Epithelial cell of esophagus (primary cell): ENCODE data around the gene PLS3.

ENCODE experiments used
- DNase-seq: peaks from one replicate; pipeline ENCODE4 v3.0.0; 2010; ENCODE audit warnings: low read depth
- H3K4me3 ChIP-seq: 2 replicates; pipeline ENCODE4 v1.5.1; 2011; ENCODE audit warnings: mild to moderate bottlenecking, low read length, control low read depth
- CTCF ChIP-seq: IDR thresholded peaks from 2 replicates; pipeline ENCODE4 v1.5.1; 2011; ENCODE audit warnings: low read depth, mild to moderate bottlenecking, low read length, control low read depth, inconsistent platforms; ENCODE audit not compliant: insufficient read depth; ENCODE audit errors: missing control alignments

Gene PLS3

DNA sequence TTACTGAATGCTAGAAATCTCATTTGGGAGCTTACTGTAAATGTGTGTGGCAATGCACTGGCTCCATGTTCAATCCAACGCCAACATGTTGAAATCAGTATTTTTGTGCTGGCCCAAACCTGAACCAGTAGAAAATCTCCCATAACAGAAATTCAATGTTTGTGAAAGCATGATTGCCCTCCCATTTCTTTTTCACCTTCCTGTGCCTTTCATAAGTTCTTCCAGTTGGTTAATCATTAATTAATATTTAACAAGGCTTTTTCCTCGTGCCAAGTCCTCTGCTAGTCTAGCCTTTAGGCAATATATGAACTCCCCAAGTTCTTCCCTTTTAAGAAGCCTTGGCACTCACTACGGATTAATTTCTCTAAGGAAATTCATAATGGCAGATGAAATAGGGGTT, 1.3 kb upstream of the PLS3 start:
- no peak for TF ChIP-seq CTCF
- no peak for DNase-seq
- H3K4me3 ChIP-seq: no peak overlapping the region

DNA sequence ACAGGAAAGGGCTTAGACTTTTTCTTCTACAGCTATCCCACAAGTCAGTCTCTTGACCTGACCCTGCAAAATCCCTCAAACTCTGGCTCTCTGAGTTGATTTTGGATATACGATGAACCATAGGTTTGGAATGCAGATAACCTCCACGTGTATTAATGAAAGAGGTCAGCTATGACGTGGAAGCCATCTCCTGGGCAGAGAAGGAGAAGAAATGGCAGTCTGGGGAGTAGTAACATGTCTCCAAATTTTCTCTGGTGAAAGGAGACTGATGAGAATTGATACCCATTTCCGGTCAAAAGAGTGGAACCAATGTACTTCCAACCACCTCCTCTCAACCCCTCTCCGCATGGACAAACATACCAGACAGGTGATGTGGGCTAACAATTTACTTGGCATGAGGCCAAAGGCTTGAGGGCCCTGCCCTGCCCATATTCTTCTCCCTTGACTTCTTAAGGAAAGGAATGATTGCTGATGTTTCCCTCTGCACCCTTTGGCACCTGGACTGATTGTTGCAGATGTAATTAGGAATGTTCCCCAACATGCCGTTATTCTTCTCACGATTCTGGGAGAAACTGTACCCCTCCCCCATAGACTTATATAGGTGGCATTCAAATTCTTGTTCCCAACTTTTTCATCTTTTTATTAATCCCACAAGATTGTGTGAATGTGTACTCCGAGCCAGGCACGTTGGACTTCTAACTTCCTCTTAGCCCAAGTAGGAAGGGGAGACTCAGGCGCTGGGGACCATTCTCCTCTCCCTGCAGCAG, 580 bp upstream of the PLS3 start:
- H3K4me3 ChIP-seq: peak overlapping the region; percentile 68
- TF ChIP-seq CTCF: no peak
- peak; percentile 85 for DNase-seq

DNA sequence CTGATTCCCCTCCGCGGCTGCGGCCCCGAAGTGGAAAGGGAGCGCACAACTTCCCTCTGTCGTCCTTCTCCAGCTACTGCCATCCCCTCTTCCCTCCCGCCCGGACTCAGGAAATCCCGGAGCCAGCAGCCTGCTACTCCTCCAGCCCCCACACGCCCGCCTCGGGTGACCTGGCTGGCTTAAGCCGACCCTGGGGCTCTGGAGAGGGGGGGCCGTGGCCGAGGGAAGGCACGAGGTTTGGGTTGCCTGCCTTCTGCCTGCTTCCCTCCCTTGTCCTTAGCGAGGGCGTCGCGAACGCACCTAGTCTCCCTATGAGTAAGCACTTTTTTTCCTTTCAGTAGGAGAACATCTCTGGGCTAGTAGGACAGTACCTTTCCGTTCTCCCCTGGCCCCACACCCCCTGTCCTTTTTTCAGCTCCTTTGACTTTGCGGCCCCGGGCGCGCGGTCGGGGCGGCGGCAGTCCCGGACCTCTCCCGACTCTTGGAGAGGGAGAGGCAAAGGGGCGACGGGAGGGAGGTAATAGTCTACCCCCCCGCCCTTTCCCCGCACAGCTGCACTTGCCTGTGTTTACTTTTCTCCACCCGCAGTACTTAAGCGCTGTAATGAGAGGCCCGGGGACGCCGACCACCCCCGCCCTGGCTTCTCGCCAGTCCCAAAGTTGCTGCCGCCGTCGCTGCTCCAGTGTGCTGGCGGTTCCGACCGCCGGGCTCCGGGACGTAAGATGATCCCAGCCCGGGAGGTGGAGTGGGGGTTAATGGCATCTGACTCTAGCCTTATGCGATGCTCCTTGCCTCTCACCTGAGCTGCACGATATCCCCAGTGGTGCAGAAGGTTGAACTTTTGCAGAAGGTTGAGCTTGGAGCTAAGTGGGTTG, 868 bp downstream of the PLS3 start:
- peak; percentile 34 for DNase-seq
- TF ChIP-seq CTCF: no peak
- peak overlapping the region; percentile 68 for H3K4me3 ChIP-seq

- H3K4me3 ChIP-seq: peak overlapping the region; percentile 68
- DNase-seq: no peak
- TF ChIP-seq CTCF: no peak
Measured at GRCh38 chrX:115562480-115562847, 1.5 kb downstream of the PLS3 start.

DNA sequence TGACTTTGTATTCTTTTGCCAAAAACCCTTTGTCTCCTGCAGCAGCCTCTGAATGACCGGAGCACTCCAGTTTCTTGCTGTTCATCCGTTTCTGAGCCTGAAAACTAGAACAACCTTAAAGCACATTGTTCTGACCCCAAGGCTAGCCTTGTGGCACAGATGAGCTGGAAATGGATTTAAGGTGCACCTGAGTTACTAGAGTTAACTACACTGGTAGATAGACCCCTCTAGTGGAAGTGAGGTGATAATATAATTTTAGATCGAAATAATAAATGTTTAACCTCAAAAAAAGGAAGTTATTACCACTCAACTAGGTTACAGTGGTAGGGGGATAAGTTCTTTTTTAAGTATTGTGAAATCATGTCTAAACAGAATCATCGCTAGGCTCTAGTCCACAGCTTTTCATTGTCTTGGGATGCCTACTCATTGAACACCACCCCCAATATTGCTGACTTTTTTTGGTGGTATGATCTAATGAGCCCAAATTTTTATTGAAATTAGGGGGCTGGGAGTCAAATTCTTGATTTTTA, 2.7 kb downstream of the PLS3 start:
- no peak overlapping the region for H3K4me3 ChIP-seq
- no peak for TF ChIP-seq CTCF
- DNase-seq: no peak

DNA sequence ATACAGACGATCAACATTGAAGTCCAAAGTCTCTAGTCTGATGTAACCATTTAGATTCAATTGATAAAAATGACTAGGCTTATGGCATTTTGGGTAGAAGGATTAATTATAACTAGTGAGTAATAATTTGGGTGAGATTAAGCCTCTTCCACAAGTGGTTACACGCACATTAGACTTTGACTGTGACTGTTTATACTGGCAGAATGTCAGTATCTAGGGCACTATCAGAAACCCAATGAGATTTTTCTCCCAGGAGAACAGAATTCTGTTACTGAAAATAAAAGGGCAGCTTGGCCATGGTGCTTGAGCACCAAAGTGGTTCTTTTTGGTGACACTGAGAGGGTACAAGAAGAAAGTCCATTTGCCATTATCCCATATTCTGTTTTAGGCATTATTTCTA, 3.3 kb downstream of the PLS3 start:
- no peak for TF ChIP-seq CTCF
- no peak for DNase-seq
- H3K4me3 ChIP-seq: no peak overlapping the region
